Measurements from ENCODE around the gene RPTOR.
"Not testable (repeated sequence)": the region's sequence is repeated elsewhere in the genome, so short reads cannot be mapped to it uniquely, and the experiment has no call there.

Gene RPTOR

GRCh38 chr17:80544655-80545498, at the start of gene RPTOR:
RPTOR (plus strand) TSS chr17:80544838; CDS start chr17:80545630, 792 bp downstream.
- DNase-seq, result peak; percentile 84

GRCh38 chr17:80497726-80498241, 46.9 kb upstream of the RPTOR start:
- DNase-seq, result no peak

- DNase-seq, result no peak
Observed at GRCh38 chr17:80498242-80498919, 46.3 kb upstream of the RPTOR start.

- DNase-seq, result no peak
Observed at GRCh38 chr17:80498920-80499410, 45.7 kb upstream of the RPTOR start.

GRCh38 chr17:80499560-80499959, 45.1 kb upstream of the RPTOR start:
- no peak for DNase-seq

GRCh38 chr17:80499961-80500665, 44.5 kb upstream of the RPTOR start:
- no peak for DNase-seq

- DNase-seq, result no peak
Observed at GRCh38 chr17:80501741-80502577, 42.7 kb upstream of the RPTOR start.

GRCh38 chr17:80502578-80502877, 42.1 kb upstream of the RPTOR start:
- DNase-seq, result no peak

- DNase-seq, result no peak
Observed at GRCh38 chr17:80503031-80503430, 41.6 kb upstream of the RPTOR start.

GRCh38 chr17:80503921-80504320, 40.7 kb upstream of the RPTOR start:
- no peak for DNase-seq

- no peak for DNase-seq
Observed at GRCh38 chr17:80504686-80505413, 39.8 kb upstream of the RPTOR start.

- DNase-seq, result not testable (repeated sequence)
Observed at GRCh38 chr17:80507177-80507576, 37.5 kb upstream of the RPTOR start.

- no peak for DNase-seq
Observed at GRCh38 chr17:80507965-80508364, 36.7 kb upstream of the RPTOR start.

- DNase-seq, result no peak
Observed at GRCh38 chr17:80509311-80509710, 35.3 kb upstream of the RPTOR start.

GRCh38 chr17:80510132-80510531, 34.5 kb upstream of the RPTOR start:
- no peak for DNase-seq

- DNase-seq, result no peak
Observed at GRCh38 chr17:80510772-80511171, 33.9 kb upstream of the RPTOR start.

GRCh38 chr17:80511222-80512180, 33.1 kb upstream of the RPTOR start:
- DNase-seq, result peak; percentile 86

GRCh38 chr17:80512233-80512632, 32.4 kb upstream of the RPTOR start:
- no peak for DNase-seq

GRCh38 chr17:80513201-80513600, 31.4 kb upstream of the RPTOR start:
- DNase-seq, result no peak

- DNase-seq, result no peak
Observed at GRCh38 chr17:80513892-80514291, 30.7 kb upstream of the RPTOR start.

All from NCI-H1436 (cell line).